ENCODE results near the gene SMAD2. TPM values are rescaled to one million over a fixed set of nuclear protein-coding genes. Genes with fewer than 3 reads are reported as not detected.

Gene SMAD2
- total RNA-seq, 1 donor from 2014 or later: 76.6 TPM

GRCh38 chr18:47901624-47902362, 28.7 kb downstream of the SMAD2 start:
- DNase-seq (ENCODE audit: low read depth): no peak
- Histone ChIP-seq H3K27me3 (ENCODE audit: control insufficient read depth, insufficient read depth, low read length) (no peaks in the 10 kb centered on the region), H3K4me3 (ENCODE audit: low read depth, low read length) (no peak overlapping the region), H3K36me3 (ENCODE audit: control insufficient read depth, insufficient read depth, low read length) (peaks cover 2% of the 10 kb centered on the region)
- FAIRE-seq: no peak
- TF ChIP-seq, protein P1, sequence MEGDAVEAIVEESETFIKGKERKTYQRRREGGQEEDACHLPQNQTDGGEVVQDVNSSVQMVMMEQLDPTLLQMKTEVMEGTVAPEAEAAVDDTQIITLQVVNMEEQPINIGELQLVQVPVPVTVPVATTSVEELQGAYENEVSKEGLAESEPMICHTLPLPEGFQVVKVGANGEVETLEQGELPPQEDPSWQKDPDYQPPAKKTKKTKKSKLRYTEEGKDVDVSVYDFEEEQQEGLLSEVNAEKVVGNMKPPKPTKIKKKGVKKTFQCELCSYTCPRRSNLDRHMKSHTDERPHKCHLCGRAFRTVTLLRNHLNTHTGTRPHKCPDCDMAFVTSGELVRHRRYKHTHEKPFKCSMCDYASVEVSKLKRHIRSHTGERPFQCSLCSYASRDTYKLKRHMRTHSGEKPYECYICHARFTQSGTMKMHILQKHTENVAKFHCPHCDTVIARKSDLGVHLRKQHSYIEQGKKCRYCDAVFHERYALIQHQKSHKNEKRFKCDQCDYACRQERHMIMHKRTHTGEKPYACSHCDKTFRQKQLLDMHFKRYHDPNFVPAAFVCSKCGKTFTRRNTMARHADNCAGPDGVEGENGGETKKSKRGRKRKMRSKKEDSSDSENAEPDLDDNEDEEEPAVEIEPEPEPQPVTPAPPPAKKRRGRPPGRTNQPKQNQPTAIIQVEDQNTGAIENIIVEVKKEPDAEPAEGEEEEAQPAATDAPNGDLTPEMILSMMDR (IDR thresholded peaks at IDR 0.05; ENCODE audit: insufficient read depth, low read length, severe bottlenecking): no peak

DNA sequence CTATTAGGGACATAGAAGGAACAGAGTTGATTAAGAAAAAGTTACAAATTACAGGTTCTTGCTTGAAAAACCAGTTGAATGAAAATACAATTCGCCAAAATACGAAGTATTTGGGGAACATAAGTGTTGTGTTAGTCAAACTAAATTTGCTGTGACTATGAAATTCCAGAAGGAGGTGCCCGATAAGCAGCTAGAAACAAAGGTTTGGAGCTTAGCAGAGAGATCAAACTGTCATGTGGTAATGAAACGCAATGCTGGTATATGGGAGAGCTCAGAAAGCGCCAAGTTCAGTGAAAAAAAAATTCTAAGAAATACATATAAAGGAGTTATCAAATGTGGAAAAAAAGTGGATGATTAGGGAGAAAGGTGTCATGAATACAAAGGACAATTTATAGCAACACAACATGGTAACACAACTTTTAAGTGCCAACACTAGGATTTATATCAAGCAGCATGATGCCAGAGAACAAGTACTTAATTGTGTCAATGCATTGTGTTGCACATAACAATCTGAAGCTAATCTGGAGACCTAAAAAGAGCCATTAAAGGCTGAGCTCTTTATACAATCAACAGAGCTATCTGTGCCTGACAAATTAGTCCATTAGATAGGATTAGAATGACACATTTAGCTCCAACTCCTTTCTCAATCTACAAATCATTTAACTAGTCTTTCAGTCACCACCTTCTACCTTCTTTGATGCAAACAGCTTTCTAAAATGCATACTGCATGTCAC, 31.2 kb downstream of the SMAD2 start:
- H3K4me3 ChIP-seq (ENCODE audit: low read depth, low read length): no peak overlapping the region
- H3K27me3 ChIP-seq (ENCODE audit: control insufficient read depth, insufficient read depth, low read length): no peaks in the 10 kb centered on the region
- peaks cover 2% of the 10 kb centered on the region for H3K36me3 ChIP-seq (ENCODE audit: control insufficient read depth, insufficient read depth, low read length)
- FAIRE-seq (no peak), DNase-seq (ENCODE audit: low read depth) (no peak)
- TF ChIP-seq, protein P1 (IDR thresholded peaks at IDR 0.05; ENCODE audit: insufficient read depth, low read length, severe bottlenecking): no peak

GRCh38 chr18:47898696-47899095, 31.8 kb downstream of the SMAD2 start:
- no peak overlapping the region for H3K4me3 ChIP-seq (ENCODE audit: low read depth, low read length)
- DNase-seq (ENCODE audit: low read depth) (peak; percentile 30), FAIRE-seq (no peak)
- TF ChIP-seq, protein P1 (IDR thresholded peaks at IDR 0.05; ENCODE audit: insufficient read depth, low read length, severe bottlenecking): no peak
- H3K36me3 ChIP-seq (ENCODE audit: control insufficient read depth, insufficient read depth, low read length): no peaks in the 10 kb centered on the region
- no peaks in the 10 kb centered on the region for H3K27me3 ChIP-seq (ENCODE audit: control insufficient read depth, insufficient read depth, low read length)

- Histone ChIP-seq H3K27me3 (ENCODE audit: control insufficient read depth, insufficient read depth, low read length) (no peaks in the 10 kb centered on the region), H3K36me3 (ENCODE audit: control insufficient read depth, insufficient read depth, low read length) (no peaks in the 10 kb centered on the region), H3K4me3 (ENCODE audit: low read depth, low read length) (no peak overlapping the region)
- FAIRE-seq (no peak), DNase-seq (ENCODE audit: low read depth) (no peak)
- TF ChIP-seq, protein P1 (IDR thresholded peaks at IDR 0.05; ENCODE audit: insufficient read depth, low read length, severe bottlenecking): no peak
These were observed 32.4 kb downstream of the SMAD2 start for GRCh38 chr18:47898055-47898454.

GRCh38 chr18:47895565-47896250, 34.8 kb downstream of the SMAD2 start:
- H3K27me3 ChIP-seq (ENCODE audit: control insufficient read depth, insufficient read depth, low read length): no peaks in the 10 kb centered on the region
- FAIRE-seq (no peak), DNase-seq (ENCODE audit: low read depth) (no peak)
- TF ChIP-seq, protein P1 (IDR thresholded peaks at IDR 0.05; ENCODE audit: insufficient read depth, low read length, severe bottlenecking): no peak
- no peaks in the 10 kb centered on the region for H3K36me3 ChIP-seq (ENCODE audit: control insufficient read depth, insufficient read depth, low read length)
- H3K4me3 ChIP-seq (ENCODE audit: low read depth, low read length): no peak overlapping the region

Data from bronchial epithelial cell (primary cell).